Parietal lobe (tissue), 2 donors: ENCODE measurements around the gene MAPK7. TPM values are rescaled to one million over a fixed set of nuclear protein-coding genes. Genes with fewer than 3 reads are reported as not detected.

Experiments used
- small RNA-seq: library from RNA; depleted of rRNA; stranded (forward); fragments of <200 nt; gene quantifications from one replicate; pipeline ENCODE3, GENCODE V24; 2014; ENCODE audit warnings: low replicate concordance
- total RNA-seq: library from RNA; depleted of rRNA; stranded (reverse); fragments of >200 nt; gene quantifications from one replicate; pipeline ENCODE4 v1.2.3, GENCODE V29; 2014

MAPK7 gene
- 23.2 TPM for total RNA-seq

DNA sequence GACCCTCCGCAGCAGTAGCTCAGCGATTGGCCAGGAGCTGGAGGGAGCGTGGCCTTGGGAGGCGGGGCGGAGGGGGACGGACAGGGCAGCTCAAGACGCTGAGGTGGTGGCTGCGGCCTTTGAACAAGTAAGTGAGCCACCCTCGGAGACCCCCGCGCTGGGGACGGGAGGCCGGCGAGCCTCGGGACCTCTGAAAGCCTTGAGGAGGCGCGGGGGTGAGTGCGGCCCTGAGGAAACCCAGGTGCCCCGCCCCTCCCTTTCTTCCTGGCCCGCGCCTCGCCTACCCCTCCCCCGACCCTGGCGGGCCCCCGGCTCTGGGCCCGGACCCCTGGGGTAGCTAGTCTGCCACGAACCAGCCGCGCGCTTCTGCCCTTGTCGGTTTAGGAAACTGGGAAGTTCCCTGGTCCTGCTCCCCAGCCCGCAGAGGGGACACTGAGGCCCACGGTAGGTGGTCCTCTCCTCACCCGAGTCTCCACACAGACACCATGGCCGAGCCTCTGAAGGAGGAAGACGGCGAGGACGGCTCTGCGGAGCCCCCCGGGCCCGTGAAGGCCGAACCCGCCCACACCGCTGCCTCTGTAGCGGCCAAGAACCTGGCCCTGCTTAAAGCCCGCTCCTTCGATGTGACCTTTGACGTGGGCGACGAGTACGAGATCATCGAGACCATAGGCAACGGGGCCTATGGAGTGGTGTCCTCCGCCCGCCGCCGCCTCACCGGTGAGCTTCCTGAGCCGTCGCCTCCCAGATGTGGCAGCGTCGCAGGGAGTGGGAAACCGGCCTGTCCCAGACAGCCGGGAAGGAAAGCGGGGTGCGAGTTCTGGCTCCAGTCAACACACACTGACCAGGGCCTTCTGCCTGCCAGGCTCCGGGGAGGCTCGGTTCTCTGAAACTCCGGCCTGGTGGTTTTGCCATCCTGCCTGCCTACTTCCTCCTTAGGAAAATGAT lies at the start of gene MAPK7:
TSS of gene MAPK7 (plus strand) at position 83 of the 945 bp plus-strand sequence. CDS start at position 486, 403 bp downstream.

DNA sequence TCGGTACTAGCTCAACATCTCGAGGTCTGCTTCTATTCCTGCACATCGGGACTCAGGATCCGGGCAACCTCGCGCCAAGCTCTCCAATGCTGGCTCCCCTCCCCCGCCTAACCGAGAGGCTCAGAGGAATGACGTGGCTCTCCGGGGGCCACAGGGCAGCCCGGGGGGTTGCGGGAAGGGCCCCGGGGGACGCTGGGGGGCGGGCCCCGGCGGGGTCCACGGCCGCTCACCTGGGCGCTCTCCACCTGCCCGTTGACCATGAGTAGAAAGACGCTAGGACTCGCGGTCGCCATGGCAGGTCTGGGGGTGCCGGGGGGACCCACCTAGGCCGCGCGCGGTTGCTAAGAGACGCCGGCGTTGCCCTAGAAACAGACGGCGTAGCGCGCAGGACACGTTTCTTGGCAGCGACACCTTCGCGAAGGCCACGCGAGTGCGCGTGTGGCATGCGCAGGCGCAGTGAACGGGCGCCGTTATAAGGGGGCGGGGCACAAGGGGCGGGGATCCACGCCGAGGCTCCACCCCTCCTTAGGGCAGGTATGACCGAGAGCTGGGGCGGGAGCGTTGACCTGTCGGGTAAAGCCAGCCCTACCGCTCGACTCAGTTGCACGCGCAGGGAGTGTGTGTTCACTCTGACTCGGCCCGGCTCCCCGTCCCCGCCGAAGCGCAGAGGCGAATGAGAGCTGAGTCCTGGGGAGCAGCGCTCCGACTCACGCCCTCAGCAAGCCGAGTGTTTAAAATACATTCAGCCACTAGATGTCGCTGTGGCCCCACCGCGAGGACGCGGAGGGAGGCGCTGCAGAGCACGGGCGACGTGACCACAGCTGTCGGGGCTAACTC lies 15.8 kb upstream of the MAPK7 start, which contains the start of gene B9D1:
TSS of gene B9D1 (minus strand) at position 447 of the 837 bp plus-strand sequence. CDS start at position 293, 154 bp downstream.

DNA sequence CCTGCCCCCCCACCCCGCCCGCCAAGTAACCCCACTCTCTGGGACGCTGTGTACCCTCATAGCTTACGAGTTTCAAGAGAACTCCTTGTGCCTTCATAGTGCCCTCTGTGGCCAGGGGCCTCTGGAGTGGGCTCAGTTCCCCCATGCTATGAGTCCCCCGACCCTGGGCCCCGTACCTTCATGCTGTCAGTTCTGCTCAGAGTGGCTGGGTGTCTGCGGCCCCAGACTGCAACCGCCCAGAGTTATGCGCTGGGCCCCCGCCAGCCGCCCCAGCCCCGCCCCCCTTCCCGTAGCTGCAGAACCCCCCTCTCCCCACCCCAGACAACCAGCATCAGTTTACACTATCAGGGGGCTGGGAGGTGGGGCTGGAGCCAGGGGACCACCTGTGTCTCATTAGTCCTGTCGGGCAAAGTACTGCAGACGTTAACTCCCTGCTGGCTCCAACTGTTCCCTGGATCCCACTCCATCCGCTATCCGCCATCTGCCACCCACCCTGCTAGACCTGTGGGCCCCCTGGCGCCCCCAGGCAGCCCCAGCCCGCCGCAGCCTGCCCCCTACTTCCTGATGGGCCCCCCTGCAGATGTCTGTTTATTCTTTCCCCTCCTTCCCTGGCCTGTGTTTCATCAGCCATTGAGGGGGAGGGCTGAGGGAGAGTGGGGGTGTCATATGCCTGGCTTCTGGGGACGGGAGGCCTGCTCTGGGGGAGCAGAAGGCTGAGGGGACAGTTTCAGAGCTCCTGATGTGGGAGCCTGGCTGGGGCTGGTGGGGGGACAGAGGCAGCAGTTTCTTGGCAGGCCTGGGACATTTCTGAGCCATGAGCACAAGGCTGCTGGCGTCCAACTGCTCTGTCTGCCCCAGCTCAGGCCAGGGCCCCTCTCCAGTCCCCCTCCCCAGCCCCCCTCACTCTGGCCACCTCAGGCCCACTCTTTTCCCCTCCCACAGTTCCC lies 8.9 kb downstream of the MAPK7 start, which contains the start of gene MFAP4:
TSS of gene MFAP4 (minus strand) at position 217 of the 947 bp plus-strand sequence. CDS start at position 182, 35 bp downstream.

DNA sequence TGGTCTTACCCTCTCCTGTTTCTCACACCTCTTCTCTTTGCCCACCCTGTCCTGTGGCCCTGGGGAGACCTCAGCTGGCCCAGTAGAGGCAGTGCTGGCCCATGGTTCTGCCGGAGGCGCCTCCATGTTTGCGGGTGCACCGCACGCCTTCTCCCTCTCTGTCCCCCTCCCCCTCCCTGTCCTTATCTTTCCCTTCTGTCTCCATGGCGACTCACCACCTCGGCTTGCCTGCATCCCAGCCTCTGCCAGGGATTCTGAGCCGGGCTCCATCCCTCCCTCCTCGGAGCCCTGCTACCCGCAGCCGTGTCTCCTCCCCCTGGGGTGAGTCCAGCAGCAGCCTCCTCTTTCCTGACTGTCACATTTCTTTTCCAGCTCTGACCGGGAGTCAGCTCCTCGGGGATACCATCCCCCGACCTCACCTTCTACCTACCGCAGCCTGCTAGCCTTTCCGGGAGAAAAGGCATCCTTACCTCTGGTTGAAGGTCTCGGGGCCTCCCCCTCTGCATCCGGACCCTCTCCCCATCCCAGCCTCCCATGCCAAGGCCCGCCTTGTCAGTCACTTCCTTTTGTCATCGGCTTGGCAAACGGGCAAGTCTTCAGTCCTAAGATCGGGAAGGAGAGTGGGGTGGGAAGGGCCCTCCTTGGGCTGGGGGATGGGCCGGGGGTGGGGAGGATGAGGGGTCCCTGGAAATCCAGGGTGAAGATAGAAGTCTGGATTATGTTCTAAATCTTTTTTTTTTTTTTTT lies 32.8 kb downstream of the MAPK7 start, which contains the start of gene RNF112:
TSS of gene RNF112 (plus strand) at position 358 of the 746 bp plus-strand sequence. CDS start at position 535, 177 bp downstream.

Small RNAs within 50 kb of the gene (small RNA-seq; reads per million reads assigned to genes)
- gene MIR1180 = 14.3 reads per million, percentile 91 among the genes with 10 or more reads in this experiment
- gene RF00537 = not detected

Other genes with a start within 250 kb of the MAPK7 start
- 92.0 TPM for gene EPN2, start 141.1 kb upstream of the MAPK7 start, total RNA-seq
- gene B9D1, start 15.8 kb upstream of the MAPK7 start, total RNA-seq = 15.3 TPM
- gene MFAP4, start 8.7 kb downstream of the MAPK7 start, total RNA-seq = 1.3 TPM
- 47.6 TPM for gene RNF112, start 32.7 kb downstream of the MAPK7 start, total RNA-seq
- 1.6 TPM for gene SLC47A1, start 155.4 kb downstream of the MAPK7 start, total RNA-seq